Epidermal melanocyte (primary cell): Measurements from ENCODE around the gene FJX1.
"Not testable (repeated sequence)": the region's sequence is repeated elsewhere in the genome, so short reads cannot be mapped to it uniquely, and the experiment has no call there.

Experiments
- DNase-seq: peaks from one replicate; pipeline ENCODE4 v3.0.0; 2011; ENCODE audit warnings: low spot score; ENCODE audit not compliant: insufficient read length

The FJX1 gene

DNA sequence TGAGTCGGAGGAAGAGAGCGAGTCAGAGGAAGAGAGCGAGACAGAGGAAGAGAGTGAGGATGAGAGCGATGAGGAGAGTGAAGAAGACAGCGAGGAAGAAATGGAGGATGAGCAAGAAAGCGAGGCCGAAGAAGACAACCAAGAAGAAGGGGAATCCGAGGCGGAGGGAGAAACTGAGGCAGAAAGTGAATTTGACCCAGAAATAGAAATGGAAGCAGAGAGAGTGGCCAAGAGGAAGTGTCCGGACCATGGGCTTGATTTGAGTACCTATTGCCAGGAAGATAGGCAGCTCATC is 45.1 kb downstream of the FJX1 start:
- no peak for DNase-seq

DNA sequence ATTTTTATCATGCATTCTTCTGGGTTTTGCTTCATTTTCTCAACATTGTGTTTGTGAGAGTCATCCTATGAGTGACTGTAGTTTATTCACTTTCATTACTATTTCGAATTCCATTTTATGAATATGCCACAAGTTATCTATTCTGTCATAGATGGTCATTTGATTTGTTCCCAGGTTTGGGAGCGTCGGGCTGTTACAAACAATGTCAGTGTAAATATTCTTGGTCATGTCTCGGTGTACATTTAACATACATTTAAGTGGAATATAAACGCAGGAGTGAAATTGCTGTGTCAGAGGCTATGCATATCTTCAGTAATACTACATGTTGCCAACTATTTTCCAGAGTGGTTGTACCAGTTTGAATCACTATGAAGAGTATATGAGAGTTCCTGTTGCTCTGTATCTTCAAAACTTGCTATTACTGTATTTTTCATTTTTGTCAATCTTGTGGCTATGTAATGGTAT is 46.7 kb downstream of the FJX1 start:
- DNase-seq = no peak

- no peak for DNase-seq
These were observed 49.0 kb downstream of the FJX1 start for GRCh38 chr11:35667257-35667656.

- not testable (repeated sequence) for DNase-seq
These were observed 50.1 kb downstream of the FJX1 start for GRCh38 chr11:35668350-35668749.
